Measurements from ENCODE around the gene DCDC2.

DNA sequence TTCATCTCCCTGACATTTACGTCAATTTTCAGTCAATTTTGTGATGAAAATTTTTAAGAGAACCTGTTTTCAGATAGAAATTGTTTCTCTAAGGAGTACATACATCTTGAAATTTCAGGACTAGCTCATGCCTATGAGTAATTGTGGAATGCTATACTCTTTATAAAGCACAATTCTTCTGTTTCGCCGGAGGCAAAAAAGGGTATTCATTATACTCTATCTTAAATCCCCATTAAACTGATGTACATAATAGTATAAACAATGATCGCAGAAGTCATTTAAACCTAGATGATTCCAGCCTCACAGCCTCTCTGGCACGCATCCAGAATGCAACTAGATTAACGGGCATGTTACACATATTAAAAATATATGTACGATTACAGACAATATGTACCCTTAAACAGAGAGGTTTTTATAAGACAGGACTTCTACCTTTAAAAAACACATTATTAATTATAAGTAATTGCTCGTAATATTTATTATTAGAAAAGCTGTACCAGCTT lies 169.2 kb downstream of the DCDC2 start:
- no peak for TF ChIP-seq EZH2 (IDR thresholded peaks at IDR 0.05; ENCODE audit: borderline replicate concordance, low read depth, low read length, poor library complexity, severe bottlenecking)
- TF ChIP-seq, protein P1, sequence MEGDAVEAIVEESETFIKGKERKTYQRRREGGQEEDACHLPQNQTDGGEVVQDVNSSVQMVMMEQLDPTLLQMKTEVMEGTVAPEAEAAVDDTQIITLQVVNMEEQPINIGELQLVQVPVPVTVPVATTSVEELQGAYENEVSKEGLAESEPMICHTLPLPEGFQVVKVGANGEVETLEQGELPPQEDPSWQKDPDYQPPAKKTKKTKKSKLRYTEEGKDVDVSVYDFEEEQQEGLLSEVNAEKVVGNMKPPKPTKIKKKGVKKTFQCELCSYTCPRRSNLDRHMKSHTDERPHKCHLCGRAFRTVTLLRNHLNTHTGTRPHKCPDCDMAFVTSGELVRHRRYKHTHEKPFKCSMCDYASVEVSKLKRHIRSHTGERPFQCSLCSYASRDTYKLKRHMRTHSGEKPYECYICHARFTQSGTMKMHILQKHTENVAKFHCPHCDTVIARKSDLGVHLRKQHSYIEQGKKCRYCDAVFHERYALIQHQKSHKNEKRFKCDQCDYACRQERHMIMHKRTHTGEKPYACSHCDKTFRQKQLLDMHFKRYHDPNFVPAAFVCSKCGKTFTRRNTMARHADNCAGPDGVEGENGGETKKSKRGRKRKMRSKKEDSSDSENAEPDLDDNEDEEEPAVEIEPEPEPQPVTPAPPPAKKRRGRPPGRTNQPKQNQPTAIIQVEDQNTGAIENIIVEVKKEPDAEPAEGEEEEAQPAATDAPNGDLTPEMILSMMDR (conservative IDR thresholded peaks at IDR 0.05; ENCODE audit: low read depth, low read length), result no peak
